ENCODE results near the gene PSENEN.

DNA sequence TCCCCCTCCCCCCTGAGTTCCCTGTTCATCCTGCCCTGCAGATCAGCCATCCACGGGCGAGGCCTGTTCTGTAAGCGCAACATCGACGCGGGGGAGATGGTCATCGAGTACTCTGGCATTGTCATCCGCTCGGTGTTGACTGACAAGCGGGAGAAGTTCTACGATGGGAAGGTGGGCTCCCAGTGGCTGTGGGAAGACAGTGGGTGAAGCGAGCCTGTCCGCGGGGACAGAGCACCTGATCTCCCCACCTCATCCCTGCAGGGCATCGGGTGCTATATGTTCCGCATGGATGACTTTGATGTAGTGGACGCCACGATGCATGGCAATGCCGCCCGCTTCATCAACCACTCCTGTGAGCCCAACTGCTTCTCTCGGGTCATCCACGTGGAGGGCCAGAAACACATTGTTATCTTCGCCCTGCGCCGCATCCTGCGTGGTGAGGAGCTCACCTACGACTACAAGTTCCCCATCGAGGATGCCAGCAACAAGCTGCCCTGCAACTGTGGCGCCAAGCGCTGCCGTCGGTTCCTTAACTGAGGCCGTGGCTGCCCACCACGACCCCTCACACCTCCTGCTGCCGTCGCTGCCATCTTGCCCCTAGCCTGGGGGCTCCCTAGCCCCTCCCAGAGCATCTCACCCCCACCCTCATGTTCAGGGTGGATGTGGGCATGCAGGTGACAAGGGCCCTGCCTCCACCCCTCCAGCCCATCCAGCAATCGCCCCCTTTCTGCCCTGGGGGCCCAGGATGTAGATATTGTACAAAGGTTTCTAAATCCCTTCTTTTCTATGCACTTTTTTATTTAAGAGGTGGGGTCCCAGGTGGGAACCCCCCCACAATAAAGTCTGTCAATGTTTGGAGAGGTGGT, 7.2 kb upstream of the PSENEN start:
- TF ChIP-seq SUZ12 (IDR thresholded peaks at IDR 0.05; ENCODE audit: extremely low read depth, insufficient read depth, insufficient read length): no peak
- no peak for TF ChIP-seq YY1 (IDR thresholded peaks at IDR 0.05; ENCODE audit: insufficient read depth, insufficient read length)
- TF ChIP-seq ZNF274 (IDR thresholded peaks at IDR 0.05; ENCODE audit: low read depth, low read length): no peak
